Fibroblast of mammary gland (primary cell): ENCODE measurements around the gene GNAQ.
A peak's percentile ranks its signal among the peaks of the same experiment; 100 is the strongest.
"Not testable (repeated sequence)": the region's sequence is repeated elsewhere in the genome, so short reads cannot be mapped to it uniquely, and the experiment has no call there.

Experiments
- DNase-seq: peaks from one replicate; pipeline ENCODE4 v3.0.0-alpha.2; 2010; ENCODE audit warnings: low read depth
- H3K4me3 ChIP-seq: 2 replicates; pipeline ENCODE4 v1.5.1; 2011; ENCODE audit warnings: low read depth, mild to moderate bottlenecking, low read length, moderate library complexity; ENCODE audit not compliant: control insufficient read depth
- CTCF ChIP-seq: conservative IDR thresholded peaks from 2 replicates; pipeline ENCODE4 v1.5.1; 2011; ENCODE audit warnings: low read depth, low read length, inconsistent platforms; ENCODE audit not compliant: control insufficient read depth, insufficient read depth

The GNAQ gene

GRCh38 chr9:77726289-77726688, 305.3 kb downstream of the GNAQ start:
- TF ChIP-seq CTCF = no peak
- no peak overlapping the region for H3K4me3 ChIP-seq
- no peak for DNase-seq

- no peak for TF ChIP-seq CTCF
- no peak overlapping the region for H3K4me3 ChIP-seq
- no peak for DNase-seq
These were observed 305.8 kb downstream of the GNAQ start for GRCh38 chr9:77725820-77726219.

GRCh38 chr9:77725046-77725694, 306.4 kb downstream of the GNAQ start:
- no peak for DNase-seq
- H3K4me3 ChIP-seq = no peak overlapping the region
- TF ChIP-seq CTCF = no peak

- DNase-seq, H3K4me3 ChIP-seq: not testable (repeated sequence)
These were observed 310.5 kb downstream of the GNAQ start for GRCh38 chr9:77721156-77721555.

GRCh38 chr9:77719321-77719720, 312.3 kb downstream of the GNAQ start:
- no peak for TF ChIP-seq CTCF
- DNase-seq = no peak
- H3K4me3 ChIP-seq = no peak overlapping the region

- DNase-seq = not testable (repeated sequence)
These were observed 313.3 kb downstream of the GNAQ start for GRCh38 chr9:77718298-77718640.

GRCh38 chr9:77717608-77718297, 313.9 kb downstream of the GNAQ start:
- DNase-seq = peak; percentile 89

More at GRCh38 chr9:77718298-77718640, 313.3 kb downstream of the GNAQ start:
- not testable (repeated sequence) for H3K4me3 ChIP-seq

GRCh38 chr9:77714077-77714549, 317.5 kb downstream of the GNAQ start:
- no peak for TF ChIP-seq CTCF
- DNase-seq = peak; percentile 44
- no peak overlapping the region for H3K4me3 ChIP-seq

More at GRCh38 chr9:77717608-77718297, 313.9 kb downstream of the GNAQ start:
- H3K4me3 ChIP-seq = not testable (repeated sequence)
